ENCODE results near the gene HTR2A.
"Not testable (repeated sequence)": the region's sequence is repeated elsewhere in the genome, so short reads cannot be mapped to it uniquely, and the experiment has no call there.

Gene HTR2A

DNA sequence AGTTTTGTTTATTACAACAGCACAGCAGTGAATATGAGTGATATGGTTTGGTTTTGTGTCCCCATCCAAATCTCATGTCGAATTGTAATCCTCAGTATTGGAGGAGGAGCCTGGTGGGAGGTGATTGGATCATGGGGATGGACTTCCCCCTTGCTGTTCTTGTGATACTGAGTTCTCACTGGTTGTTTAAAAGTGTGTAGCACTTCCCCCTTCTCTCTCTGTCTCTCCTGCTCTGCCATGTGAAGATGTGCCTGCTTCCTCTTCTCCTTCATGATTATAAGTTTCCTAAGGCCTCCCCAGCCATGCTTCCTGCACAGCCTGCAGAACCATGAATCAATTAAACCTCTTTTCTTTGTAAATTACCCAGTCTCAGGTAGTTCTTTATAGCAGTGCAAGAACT is 91.9 kb downstream of the HTR2A start:
- DNase-seq (ENCODE audit: low spot score), result not testable (repeated sequence)

DNA sequence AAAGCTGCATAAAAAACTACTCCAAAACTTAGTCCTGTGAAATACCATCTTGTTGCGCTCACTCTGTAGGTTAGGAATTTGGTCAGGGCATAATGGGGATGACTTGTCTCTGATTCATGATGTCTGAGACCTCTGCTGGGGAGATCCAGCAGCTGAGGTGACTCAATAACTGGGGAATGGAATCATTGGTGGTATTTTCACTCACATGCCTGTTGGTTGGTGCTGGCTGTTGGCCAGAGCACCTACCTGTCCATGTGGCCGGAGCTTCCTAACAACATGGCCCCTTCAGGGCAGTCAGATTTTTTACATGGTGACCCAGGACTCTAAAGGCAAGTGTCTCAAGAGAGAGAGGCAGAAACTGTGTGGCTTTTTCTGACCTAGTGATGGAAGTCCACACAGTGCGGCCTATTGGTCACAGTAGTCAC is 92.5 kb downstream of the HTR2A start:
- no peak for DNase-seq (ENCODE audit: low spot score)

DNA sequence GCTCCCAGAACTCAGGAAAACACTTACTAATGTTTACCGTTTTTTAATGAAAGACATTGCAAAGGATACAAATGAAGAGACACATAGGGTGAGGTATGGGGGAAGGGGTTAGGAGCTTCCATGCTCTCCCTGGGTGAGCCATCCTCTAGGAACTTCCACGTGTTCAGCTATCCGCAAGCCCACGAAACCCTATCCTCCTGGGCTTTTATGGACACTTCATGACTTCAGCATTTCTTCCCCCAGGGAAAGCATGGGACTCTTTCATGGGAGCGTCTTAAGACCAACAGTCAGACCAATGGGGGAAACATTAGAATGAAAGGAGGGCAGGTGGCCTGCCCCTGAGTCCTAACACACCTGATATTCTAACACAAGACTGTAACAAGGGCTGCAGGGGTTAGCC is 93.3 kb downstream of the HTR2A start:
- DNase-seq (ENCODE audit: low spot score), result no peak

DNA sequence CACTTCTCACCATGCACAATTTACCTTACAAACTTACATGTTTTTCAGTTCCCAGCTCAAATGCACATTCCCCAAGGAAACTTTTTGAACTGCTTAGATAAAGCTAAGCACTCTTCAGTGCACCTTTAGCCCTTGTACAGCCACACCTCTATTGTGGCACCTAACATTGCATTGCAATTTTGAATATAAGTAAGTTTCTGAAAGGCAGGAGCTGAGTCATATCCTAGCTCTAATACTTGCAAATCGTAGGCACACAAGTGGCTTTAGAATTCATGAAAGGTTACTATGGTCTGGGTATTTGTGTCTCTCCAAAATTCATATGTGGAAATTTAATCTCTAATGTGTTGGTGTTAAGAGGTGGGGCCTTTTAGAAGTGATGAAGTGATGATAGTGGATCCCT is 95.0 kb downstream of the HTR2A start:
- DNase-seq (ENCODE audit: low spot score), result no peak

DNA sequence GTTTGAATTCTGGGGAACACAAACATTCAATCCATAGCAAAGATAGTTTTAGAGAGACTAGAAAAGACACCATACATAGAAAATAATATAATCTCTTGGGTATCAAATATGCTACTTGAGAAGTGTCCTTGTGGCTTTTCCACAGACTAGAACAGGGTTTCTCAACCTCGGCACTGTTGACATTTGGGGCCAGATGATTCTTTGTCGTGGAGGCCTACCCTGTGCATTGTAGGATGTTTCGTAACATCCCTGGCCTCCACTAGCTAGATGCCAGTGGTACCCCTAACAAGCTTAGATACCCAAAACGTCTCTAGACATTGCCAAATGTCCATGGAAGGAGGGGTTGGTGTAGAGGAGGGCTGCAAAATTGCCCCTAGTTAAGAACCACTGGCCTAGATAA is 97.7 kb downstream of the HTR2A start:
- DNase-seq (ENCODE audit: low spot score), result no peak

DNA sequence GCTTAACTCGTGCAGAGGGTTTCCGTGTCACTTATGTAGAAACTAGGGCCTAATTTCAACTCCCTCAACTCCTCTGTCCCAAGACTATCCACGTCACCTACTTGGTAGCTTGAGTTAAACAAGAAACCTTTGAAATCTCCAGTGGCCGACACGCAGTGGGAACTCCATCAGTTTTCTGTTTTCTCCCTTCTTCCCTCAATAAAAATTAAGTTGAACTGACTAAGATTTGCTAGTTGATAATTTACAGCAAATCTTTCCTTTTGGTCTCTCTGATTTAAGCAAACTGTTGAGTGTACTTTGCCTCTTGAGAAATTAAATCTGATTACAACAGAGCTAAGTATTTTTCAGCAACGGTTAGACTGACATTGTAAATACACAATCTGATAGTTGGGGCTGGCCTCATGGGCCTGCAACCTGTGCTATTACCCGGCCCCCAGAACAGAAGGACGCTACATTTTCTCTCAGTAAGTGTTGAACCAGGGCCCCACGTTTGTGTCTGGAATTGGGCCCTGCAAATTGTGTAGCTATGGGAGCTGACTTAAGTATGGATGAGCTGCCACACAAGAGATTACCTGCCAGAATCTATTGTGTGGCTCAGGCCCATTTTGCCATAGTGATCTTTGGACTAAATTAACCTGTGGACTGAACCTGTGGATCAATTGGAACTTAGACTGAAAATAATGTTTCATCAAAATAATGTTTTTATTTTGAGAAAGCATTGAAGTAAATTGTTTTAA is 99.2 kb downstream of the HTR2A start:
- DNase-seq (ENCODE audit: low spot score), result no peak

DNA sequence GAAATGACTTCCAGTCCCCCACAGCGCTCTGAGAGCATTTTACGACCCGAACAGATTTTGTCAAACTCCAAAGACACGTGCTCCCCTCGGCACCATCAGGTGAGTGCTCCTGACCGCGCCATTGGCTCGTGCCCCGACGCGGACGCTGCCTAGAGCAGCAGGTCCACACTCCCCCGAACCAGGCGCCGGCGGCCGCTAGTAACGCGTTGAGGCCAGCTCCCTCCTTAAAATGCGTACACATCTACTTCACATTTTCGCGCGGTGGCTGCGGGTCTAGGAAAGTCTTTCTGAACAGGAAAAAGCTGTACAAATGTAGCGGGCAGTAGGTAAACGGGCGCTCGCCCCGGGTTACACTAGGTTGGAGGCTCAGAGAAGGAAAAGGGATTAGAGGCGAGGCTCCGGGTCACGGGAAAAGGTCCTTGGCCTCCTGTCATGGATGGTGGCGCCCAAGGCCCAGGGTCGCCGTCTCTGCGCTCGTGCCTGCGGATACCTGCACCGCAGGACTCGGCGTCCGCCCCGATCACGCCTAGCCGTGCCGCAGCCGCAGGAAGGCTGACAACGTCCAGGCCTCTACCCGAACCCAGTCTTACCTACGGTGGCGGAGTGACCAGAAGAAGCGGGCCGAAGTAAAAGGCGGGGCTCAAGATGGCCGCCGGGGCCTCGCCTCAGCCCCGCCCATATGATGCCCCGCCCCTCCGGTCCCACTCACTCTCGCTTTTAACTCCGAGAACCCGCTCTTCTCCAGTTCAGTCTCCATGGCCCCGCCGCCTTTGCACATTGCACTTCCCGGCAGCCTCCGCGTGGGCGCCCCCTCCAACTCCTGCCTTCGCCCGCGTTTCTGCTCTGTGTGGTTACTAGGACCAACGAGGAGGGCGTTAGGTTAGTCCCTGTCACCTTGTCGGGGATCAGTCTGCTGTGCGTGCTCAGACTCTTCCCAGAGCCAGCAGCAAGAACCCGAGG is 100.1 kb downstream of the HTR2A start, which contains the start of gene ESD:
ESD (minus strand) TSS at position 647 of the 960 bp plus-strand sequence. CDS start 5,748 bp downstream, outside the sequence.
- DNase-seq (ENCODE audit: low spot score), result peak; percentile 87

DNA sequence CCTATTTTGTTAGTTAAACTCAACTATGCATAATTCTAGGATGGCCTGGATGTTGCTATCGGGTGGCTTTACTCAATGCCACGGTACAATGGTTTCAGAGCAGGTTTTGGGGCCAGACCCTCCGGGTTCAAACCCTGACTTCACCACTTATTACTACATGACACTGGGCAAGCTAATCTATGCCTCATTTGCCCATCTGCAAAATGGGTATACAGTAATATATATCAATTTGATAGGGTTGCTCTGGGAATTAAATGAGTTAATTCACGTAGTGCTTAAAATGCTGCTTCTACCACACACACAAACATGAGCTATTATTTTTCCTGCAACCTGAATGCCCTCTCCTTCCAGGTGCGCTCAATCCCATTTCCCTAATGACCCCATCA is 100.7 kb downstream of the HTR2A start:
- DNase-seq (ENCODE audit: low spot score), result no peak

DNA sequence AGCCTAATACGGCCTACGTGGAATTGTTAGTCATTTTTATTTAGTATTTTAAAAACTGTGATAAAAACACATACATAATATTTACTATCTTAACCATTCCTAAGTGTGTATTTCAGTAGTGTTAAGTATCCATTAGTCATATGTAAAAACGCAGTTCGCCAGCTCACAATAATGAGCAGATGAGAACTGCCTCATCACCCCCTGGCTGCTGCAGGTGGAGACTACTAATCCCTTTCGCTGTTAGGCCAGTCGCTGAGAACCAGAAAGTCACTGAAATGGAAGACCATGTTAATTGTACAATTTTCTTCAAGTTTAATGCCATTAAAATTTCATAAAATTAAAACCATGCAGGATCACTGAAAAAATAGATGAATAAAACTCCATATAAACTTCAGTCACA is 101.5 kb downstream of the HTR2A start:
- no peak for DNase-seq (ENCODE audit: low spot score)

DNA sequence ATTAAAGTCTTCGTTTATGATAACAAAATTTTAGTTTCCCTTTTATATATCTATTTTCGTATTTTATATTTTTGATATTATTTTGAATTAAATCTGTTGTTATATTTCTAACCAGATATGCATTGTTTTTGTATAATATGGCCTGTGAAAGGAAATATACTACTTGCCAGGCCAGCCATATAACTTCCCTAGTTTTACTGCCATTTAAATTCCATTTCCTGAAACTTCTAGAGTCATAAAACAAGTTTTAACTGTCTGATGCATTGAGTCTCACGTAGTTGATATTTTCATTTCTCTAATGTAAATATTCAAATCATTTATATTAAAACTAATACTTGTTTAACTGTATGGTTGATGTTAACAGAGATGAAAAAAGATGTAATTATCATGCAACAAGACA is 113.3 kb downstream of the HTR2A start:
- DNase-seq (ENCODE audit: low spot score), result no peak

DNA sequence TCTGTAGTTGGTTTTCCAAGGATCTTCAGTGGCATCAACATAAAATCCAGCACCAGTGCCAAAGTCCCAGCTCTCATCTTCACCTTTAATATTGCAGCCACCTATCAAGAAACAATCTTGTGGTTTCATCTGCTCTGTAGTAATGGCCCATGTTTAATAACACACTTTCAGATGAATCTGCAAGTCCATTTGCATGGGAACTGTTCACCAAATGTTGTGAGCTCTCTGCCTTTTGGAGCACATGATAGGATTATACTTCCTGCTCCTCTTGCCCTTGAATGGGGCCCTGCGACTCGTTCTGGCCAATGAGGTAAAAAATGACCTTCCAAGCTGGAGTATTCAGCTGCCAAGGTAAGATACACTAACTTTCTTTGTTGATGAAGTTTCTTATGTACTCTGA is 114.2 kb downstream of the HTR2A start:
- DNase-seq (ENCODE audit: low spot score), result no peak

DNA sequence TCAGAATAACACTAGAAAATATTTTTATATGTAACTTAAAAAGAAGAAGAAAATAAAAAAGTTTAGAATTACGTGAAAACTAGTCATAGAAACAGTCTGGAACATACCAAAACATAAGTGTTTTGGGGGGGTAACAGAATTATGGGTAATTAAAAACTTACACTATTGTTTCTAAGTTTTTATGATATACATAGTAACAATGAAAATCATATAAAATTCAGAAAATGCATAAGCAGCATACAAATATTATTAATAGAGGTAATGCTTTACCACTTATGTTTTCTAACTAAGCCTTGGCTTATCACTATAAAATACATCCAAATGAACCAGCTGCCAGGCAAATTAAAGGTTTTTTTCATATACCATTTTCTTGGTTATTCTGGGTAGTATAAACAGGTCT is 114.8 kb downstream of the HTR2A start:
- DNase-seq (ENCODE audit: low spot score), result no peak
